ENCODE measurements around the gene ERO1A. TPM values are rescaled to one million over a fixed set of nuclear protein-coding genes. Genes with fewer than 3 reads are reported as not detected.

ERO1A gene
- total RNA-seq, 1 experiment from 2014 or later = 97.3 TPM

DNA sequence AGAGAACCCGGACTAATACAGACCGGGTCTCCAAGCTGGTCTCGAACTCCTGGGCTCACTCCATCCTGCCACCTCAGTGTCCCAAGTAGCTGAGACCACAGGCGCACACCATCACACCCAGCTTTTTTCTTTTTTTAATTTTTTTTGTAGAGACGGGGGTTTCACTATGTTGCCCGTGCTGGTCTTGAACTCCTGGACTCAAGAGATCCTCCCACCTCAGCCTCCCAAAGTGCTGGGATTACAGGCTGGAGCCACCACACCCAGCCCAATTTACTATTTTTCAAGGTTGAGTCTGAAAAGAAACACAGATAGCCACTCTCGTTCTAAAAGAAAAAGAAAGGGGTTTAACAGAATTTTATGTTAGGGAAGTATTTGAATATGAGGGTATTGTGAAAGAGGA lies 1.8 kb downstream of the ERO1A start:
- Histone ChIP-seq H3K79me2 (ENCODE audit: low read length) (peaks cover 68% of the 10 kb centered on the region), H3K9ac (ENCODE audit: low read length) (0 out of 2 replicates have a peak overlapping the region, but pooled peaks have one; percentile 83), H3K9me2 (replicated peaks; ENCODE audit: insufficient read depth, low read length) (no peaks in the 10 kb centered on the region), H3K36me3 (ENCODE audit: insufficient read depth, low read length) (no peaks in the 10 kb centered on the region), H3K9me3 (ENCODE audit: low read length) (no peaks in the 10 kb centered on the region), H4K20me1 (ENCODE audit: insufficient read depth, low read depth, low read length) (peaks cover 26% of the 10 kb centered on the region), H2AFZ (ENCODE audit: low read length) (no peak overlapping the region), H3K27me3 (ENCODE audit: low read length) (no peaks in the 10 kb centered on the region), H3K4me1 (ENCODE audit: low read length) (peaks cover 33% of the 10 kb centered on the region), H3K4me3 (ENCODE audit: low read length) (peak overlapping the region; percentile 93), H3K27ac (ENCODE audit: low read length) (no peak overlapping the region), H3K4me2 (ENCODE audit: low read depth, low read length, poor library complexity, severe bottlenecking) (peak overlapping the region; percentile 78)
- DNase-seq = no peak

DNA sequence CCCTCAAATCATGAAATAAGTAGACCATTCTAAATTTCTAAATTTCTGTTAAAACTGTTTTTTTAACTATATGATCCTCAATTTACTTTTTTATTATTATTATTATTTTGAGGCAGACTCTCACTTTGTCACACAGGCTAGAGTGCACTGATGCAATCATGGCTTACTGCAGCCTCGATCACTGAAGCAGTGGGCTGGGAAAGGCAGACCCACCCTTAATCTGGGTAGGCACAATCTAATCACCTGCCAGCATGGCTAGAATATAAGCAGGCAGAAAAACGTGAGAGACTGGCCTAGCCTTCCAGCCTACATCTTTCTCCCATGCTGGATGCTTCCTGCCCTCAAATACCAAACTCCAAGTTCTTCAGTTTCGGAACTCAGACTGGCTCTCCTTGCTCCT lies 2.3 kb downstream of the ERO1A start:
- H3K4me3 ChIP-seq (ENCODE audit: low read length) = no peak overlapping the region
- no peak overlapping the region for H3K9ac ChIP-seq (ENCODE audit: low read length)
- DNase-seq = no peak

DNA sequence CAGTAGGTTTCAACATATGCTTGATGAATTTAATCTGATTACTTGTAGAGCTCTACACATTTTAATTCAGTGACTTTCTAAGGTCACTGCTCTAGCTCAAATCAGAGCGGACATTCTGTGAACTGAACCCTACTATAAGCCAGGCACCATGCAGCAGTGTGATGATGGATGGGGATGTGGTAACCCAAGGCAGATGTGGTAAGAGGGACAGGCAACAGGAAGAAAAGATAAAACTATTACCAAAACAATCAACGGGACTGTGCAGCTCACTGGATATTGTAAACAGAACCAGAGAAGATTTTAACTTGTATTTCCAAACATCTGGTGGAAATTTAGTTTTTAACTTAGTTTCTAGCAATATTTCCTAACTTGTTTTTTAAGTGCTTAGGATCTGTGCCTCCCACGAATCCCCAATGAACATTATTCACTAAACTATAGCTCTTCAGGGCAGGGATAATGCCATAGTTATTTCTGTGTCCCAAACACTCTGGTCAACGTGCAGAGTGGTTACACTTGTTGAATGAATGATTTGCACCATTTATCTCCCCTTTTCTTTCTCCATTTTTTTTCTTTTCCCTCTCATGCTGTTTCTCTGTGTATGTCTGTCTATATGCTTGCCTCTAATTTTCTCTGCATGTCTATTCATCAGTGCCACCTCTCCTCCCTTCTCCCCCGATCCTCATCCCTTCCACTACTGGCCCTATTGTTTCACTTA lies 3.0 kb downstream of the ERO1A start:
- Histone ChIP-seq H4K20me1 (ENCODE audit: insufficient read depth, low read depth, low read length) (peaks cover 26% of the 10 kb centered on the region), H3K79me2 (ENCODE audit: low read length) (peaks cover 79% of the 10 kb centered on the region), H3K9me3 (ENCODE audit: low read length) (no peaks in the 10 kb centered on the region), H3K9ac (ENCODE audit: low read length) (no peak overlapping the region), H3K9me2 (replicated peaks; ENCODE audit: insufficient read depth, low read length) (no peaks in the 10 kb centered on the region), H3K36me3 (ENCODE audit: insufficient read depth, low read length) (no peaks in the 10 kb centered on the region), H3K4me3 (ENCODE audit: low read length) (no peak overlapping the region), H3K27ac (ENCODE audit: low read length) (no peak overlapping the region), H2AFZ (ENCODE audit: low read length) (no peak overlapping the region), H3K4me1 (ENCODE audit: low read length) (peaks cover 33% of the 10 kb centered on the region), H3K4me2 (ENCODE audit: low read depth, low read length, poor library complexity, severe bottlenecking) (no peak overlapping the region), H3K27me3 (ENCODE audit: low read length) (no peaks in the 10 kb centered on the region)
- DNase-seq = no peak

More for the DNA sequence above, 2.3 kb downstream of the ERO1A start:
- H3K36me3 ChIP-seq (ENCODE audit: insufficient read depth, low read length) = no peaks in the 10 kb centered on the region
- H3K27me3 ChIP-seq (ENCODE audit: low read length) = no peaks in the 10 kb centered on the region
- peaks cover 26% of the 10 kb centered on the region for H4K20me1 ChIP-seq (ENCODE audit: insufficient read depth, low read depth, low read length)
- H2AFZ ChIP-seq (ENCODE audit: low read length) = no peak overlapping the region
- H3K9me3 ChIP-seq (ENCODE audit: low read length) = no peaks in the 10 kb centered on the region
- H3K9me2 ChIP-seq (replicated peaks; ENCODE audit: insufficient read depth, low read length) = no peaks in the 10 kb centered on the region
- no peak overlapping the region for H3K27ac ChIP-seq (ENCODE audit: low read length)
- H3K79me2 ChIP-seq (ENCODE audit: low read length) = peaks cover 73% of the 10 kb centered on the region
- peak overlapping the region; percentile 78 for H3K4me2 ChIP-seq (ENCODE audit: low read depth, low read length, poor library complexity, severe bottlenecking)
- peaks cover 33% of the 10 kb centered on the region for H3K4me1 ChIP-seq (ENCODE audit: low read length)

DNA sequence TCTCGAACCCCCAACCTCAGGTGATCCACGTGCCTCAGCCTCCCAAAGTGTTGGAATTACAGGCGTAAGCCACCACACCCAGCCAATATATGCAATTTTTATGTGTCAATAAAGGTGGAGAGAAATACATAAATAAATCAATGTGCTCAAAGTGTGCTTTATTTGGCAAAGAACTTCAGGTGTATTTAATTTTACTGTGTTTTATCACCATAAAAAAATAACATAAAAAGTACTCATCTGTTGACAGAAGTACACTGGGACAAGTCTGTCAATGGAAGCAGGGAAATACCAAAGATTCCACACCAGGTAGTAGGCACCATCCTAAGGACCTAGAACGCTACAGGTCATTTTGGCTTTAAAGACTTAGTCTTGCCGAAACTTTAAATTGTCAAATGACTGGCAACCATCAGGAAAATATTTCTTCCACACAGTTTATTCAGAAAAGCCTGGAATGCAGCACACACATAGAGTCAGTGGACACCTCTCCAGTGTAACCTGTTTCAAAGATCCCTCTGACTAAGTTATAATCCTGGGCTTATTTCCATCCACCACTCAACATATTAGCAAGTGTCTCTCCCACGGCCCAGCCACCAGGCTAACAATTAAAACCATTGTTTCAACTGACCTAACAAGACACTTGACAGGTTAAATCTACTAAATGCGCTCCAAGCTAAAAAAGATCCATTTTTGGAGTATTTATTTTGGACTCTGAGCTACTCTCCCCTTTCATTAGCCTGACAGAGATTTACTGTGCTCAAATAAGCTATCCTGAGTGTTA lies 4.2 kb downstream of the ERO1A start:
- Histone ChIP-seq H3K9me3 (ENCODE audit: low read length) (no peaks in the 10 kb centered on the region), H3K4me2 (ENCODE audit: low read depth, low read length, poor library complexity, severe bottlenecking) (no peak overlapping the region), H3K36me3 (ENCODE audit: insufficient read depth, low read length) (no peaks in the 10 kb centered on the region), H3K9me2 (replicated peaks; ENCODE audit: insufficient read depth, low read length) (no peaks in the 10 kb centered on the region), H2AFZ (ENCODE audit: low read length) (no peak overlapping the region), H3K27me3 (ENCODE audit: low read length) (no peaks in the 10 kb centered on the region), H3K4me3 (ENCODE audit: low read length) (no peak overlapping the region), H3K79me2 (ENCODE audit: low read length) (peaks cover 91% of the 10 kb centered on the region), H3K9ac (ENCODE audit: low read length) (no peak overlapping the region), H4K20me1 (ENCODE audit: insufficient read depth, low read depth, low read length) (peaks cover 29% of the 10 kb centered on the region), H3K27ac (ENCODE audit: low read length) (no peak overlapping the region), H3K4me1 (ENCODE audit: low read length) (peaks cover 36% of the 10 kb centered on the region)
- DNase-seq = no peak

DNA sequence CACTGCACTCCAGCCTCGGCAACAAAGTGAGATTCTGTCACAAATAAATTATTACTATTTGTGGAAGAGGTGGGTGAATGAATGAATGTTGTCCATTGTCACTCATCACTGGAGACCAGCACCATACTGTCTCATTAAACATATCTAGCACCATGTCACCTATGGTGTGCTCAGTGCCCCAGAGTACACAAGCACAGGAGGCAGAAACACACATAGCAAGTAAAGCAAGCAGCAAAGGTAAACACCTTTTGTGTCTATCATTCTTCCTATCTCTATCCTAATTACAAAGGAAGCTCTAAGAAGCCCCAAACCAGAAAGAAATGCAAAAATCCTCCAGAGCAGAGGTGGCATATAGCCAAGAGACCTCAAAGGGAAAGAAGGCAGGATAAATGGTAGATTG lies 9.2 kb downstream of the ERO1A start:
- Histone ChIP-seq H4K20me1 (ENCODE audit: insufficient read depth, low read depth, low read length) (peaks cover 31% of the 10 kb centered on the region), H3K79me2 (ENCODE audit: low read length) (peaks cover 93% of the 10 kb centered on the region), H2AFZ (ENCODE audit: low read length) (no peak overlapping the region), H3K27me3 (ENCODE audit: low read length) (no peaks in the 10 kb centered on the region), H3K9me3 (ENCODE audit: low read length) (no peaks in the 10 kb centered on the region), H3K9me2 (replicated peaks; ENCODE audit: insufficient read depth, low read length) (no peaks in the 10 kb centered on the region), H3K4me1 (ENCODE audit: low read length) (peaks cover 19% of the 10 kb centered on the region), H3K27ac (ENCODE audit: low read length) (no peak overlapping the region), H3K36me3 (ENCODE audit: insufficient read depth, low read length) (0 out of 2 replicates have a peak, but pooled peaks cover under 1% of the 10 kb centered on the region), H3K4me3 (ENCODE audit: low read length) (no peak overlapping the region), H3K4me2 (ENCODE audit: low read depth, low read length, poor library complexity, severe bottlenecking) (no peak overlapping the region), H3K9ac (ENCODE audit: low read length) (no peak overlapping the region)
- DNase-seq = no peak

DNA sequence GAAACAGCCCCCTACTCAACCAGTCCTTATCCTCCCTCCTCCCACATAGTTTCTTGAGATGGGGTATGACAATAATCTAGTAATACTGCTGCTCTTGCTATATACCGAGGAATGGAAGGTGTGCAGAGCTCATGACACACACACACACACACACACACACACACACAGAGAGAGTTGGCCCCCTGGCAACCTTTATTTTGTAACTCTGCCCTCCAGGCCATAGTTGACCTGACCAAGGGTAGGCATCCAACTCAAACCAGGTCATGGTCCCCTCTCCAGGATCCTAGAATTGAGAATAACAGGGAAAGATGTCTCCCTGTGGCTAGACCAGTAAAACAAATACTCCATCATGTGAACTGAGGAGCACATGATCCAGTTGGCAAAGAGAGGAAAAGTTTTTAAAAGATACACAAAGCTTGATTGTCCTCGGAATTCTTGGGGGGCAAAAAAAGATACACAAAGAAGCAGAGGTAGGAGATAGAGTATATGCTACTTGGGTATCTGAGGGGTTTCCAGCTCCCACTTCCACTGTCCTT lies 11.3 kb downstream of the ERO1A start:
- no peak overlapping the region for H3K4me3 ChIP-seq (ENCODE audit: low read length)
- peaks cover 20% of the 10 kb centered on the region; the same call in 1 of the 2 replicates for H4K20me1 ChIP-seq (ENCODE audit: insufficient read depth, low read depth, low read length)
- H3K9me3 ChIP-seq (ENCODE audit: low read length) = no peaks in the 10 kb centered on the region
- H2AFZ ChIP-seq (ENCODE audit: low read length) = no peak overlapping the region
- no peak overlapping the region for H3K4me2 ChIP-seq (ENCODE audit: low read depth, low read length, poor library complexity, severe bottlenecking)
- H3K27me3 ChIP-seq (ENCODE audit: low read length) = no peaks in the 10 kb centered on the region
- H3K36me3 ChIP-seq (ENCODE audit: insufficient read depth, low read length) = peaks cover 7% of the 10 kb centered on the region; the same call in 1 of the 2 replicates
- H3K9ac ChIP-seq (ENCODE audit: low read length) = no peak overlapping the region
- peaks cover 83% of the 10 kb centered on the region for H3K79me2 ChIP-seq (ENCODE audit: low read length)
- H3K4me1 ChIP-seq (ENCODE audit: low read length) = peaks cover 19% of the 10 kb centered on the region
- no peak overlapping the region for H3K27ac ChIP-seq (ENCODE audit: low read length)
- DNase-seq = no peak
- H3K9me2 ChIP-seq (replicated peaks; ENCODE audit: insufficient read depth, low read length) = no peaks in the 10 kb centered on the region

DNA sequence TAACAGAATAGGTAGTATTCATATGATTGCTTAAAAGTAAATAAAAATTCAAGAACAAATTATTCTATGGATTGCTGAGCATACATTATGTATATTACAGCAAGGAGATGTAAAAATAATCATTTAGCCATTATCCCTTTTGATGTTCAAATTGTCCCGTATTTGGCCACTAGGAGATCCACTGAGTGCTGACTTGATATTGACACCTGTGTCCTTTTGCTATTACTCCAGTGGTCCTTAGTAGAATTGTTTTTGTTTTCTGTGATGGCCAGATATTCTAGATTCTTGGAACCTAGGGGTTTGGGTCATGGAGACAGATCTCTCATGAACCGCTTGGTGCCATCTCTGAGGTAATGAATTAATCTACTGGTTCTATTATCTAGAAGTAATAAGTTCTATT lies 16.8 kb downstream of the ERO1A start:
- DNase-seq = peak; percentile 70
- peaks cover 10% of the 10 kb centered on the region for H3K4me1 ChIP-seq (ENCODE audit: low read length)
- H3K9me3 ChIP-seq (ENCODE audit: low read length) = no peaks in the 10 kb centered on the region
- H3K79me2 ChIP-seq (ENCODE audit: low read length) = peaks cover 53% of the 10 kb centered on the region
- no peaks in the 10 kb centered on the region for H3K27me3 ChIP-seq (ENCODE audit: low read length)
- H2AFZ ChIP-seq (ENCODE audit: low read length) = no peak overlapping the region
- no peak overlapping the region for H3K27ac ChIP-seq (ENCODE audit: low read length)
- H3K4me3 ChIP-seq (ENCODE audit: low read length) = no peak overlapping the region
- H3K9me2 ChIP-seq (replicated peaks; ENCODE audit: insufficient read depth, low read length) = no peaks in the 10 kb centered on the region
- no peaks in the 10 kb centered on the region for H4K20me1 ChIP-seq (ENCODE audit: insufficient read depth, low read depth, low read length)
- no peak overlapping the region for H3K4me2 ChIP-seq (ENCODE audit: low read depth, low read length, poor library complexity, severe bottlenecking)
- peaks cover 32% of the 10 kb centered on the region for H3K36me3 ChIP-seq (ENCODE audit: insufficient read depth, low read length)
- H3K9ac ChIP-seq (ENCODE audit: low read length) = no peak overlapping the region

DNA sequence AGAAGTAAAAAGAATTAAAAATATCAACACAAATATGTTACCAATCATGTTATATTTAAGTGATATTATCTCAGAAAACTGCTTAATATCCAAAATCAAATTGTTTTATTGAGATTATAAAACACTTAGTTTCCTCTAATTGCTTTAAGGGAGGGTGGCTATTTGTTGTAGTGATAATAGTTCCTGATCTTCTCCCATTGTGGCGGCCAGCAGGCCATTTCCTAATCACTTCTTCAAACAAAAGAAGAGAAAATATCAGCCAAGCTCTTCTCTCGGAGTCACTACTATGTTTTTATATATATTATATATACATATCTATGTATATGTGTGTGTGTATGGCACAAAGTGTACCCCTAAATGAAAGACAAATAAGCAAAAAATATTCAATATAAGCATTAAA lies 31.5 kb downstream of the ERO1A start:
- H3K4me2 ChIP-seq (ENCODE audit: low read depth, low read length, poor library complexity, severe bottlenecking) = no peak overlapping the region
- H3K9me2 ChIP-seq (replicated peaks; ENCODE audit: insufficient read depth, low read length) = no peaks in the 10 kb centered on the region
- no peaks in the 10 kb centered on the region for H4K20me1 ChIP-seq (ENCODE audit: insufficient read depth, low read depth, low read length)
- H3K4me1 ChIP-seq (ENCODE audit: low read length) = no peaks in the 10 kb centered on the region
- H3K79me2 ChIP-seq (ENCODE audit: low read length) = no peaks in the 10 kb centered on the region; the same call in 1 of the 2 replicates
- no peak overlapping the region for H3K4me3 ChIP-seq (ENCODE audit: low read length)
- no peak overlapping the region for H3K9ac ChIP-seq (ENCODE audit: low read length)
- DNase-seq = no peak
- H3K9me3 ChIP-seq (ENCODE audit: low read length) = no peaks in the 10 kb centered on the region
- H3K36me3 ChIP-seq (ENCODE audit: insufficient read depth, low read length) = peaks cover 23% of the 10 kb centered on the region
- no peaks in the 10 kb centered on the region for H3K27me3 ChIP-seq (ENCODE audit: low read length)
- H3K27ac ChIP-seq (ENCODE audit: low read length) = no peak overlapping the region
- no peak overlapping the region for H2AFZ ChIP-seq (ENCODE audit: low read length)
